Activated gamma-delta T cell treated with anti-CD3 and anti-CD28 coated beads, Interleukin-2, amount 50 U/mL, for 16 hours (primary cell): ENCODE data around the gene RARB.

Source experiments
- DNase-seq: peaks from one replicate; pipeline ENCODE4 v3.0.0-alpha.2; 2020; ENCODE audit warnings: low read depth

RARB gene

DNA sequence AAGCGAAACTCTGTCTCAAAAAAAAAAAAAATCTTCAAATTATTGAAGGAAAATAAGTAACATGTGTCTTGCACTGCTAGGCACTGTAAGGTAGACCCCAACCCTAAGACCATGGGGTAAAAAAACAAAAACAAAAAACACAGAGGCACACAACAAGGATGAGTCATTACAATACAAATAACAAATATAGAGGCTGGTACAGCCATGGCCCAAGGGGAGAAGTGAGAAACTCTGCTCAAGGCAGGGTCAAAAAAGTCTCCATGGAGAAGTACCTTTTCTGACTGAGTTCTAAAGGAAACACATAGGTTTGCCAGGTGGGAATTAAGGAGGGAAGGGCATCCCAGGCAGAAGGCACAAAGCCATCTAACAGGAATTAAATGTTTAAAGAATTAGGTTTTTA, 182.1 kb downstream of the RARB start:
- no peak for DNase-seq

DNA sequence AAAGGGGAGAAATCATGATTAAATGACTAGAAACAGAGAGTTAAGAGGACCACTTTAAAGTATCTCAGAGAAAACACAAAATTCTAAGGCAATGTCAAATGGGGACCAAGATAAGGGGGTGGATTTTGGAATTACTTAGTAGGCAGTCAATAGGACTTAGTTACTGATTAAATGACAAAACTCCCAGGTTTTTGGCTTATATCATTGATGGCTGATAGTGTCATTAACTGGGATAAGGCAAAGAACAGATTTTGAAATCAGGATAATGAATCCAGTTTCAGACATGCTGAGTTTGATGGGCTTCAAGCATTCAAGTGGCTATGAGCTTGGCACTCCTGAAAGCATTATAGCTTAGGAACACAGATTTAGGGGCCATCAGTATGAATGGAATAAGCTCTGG, 182.7 kb downstream of the RARB start:
- no peak for DNase-seq

DNA sequence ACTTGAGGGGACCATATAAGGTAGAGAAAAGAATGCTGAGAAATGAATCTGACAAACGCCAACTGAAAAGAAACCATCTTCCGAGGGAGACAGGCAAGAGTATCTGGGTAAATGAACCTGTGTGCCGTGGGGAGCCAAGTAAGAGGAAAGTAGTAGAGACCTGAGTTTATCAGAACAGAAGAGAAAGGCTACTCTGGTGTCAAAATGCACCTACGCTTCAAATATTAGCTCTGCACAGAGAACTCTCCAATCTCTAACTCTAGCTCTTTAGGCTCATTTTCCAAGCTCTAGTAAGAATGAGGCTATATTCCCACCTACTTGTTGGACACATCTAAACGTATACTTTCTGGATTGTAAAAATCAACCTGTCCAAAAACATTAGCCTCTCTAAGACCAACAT, 183.1 kb downstream of the RARB start:
- DNase-seq: no peak

DNA sequence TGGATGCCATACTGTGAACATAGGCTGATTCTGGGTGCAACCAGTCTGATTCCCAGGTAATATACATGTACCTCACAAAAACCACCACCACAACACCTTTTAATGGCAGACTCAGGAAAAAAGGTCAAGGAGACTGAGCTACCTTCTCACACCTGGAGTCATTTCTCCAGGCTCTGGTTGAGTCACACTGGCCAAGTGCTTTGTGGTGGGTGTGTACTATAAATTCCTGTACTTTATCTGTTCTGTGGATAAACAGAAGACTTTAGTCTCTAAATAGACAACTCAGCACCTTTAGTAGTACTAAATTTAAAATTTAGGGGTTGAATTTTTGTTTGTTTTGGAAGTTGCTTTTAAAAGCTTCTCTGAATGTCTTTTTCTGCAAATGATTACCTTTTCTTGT, 190.0 kb downstream of the RARB start:
- DNase-seq: no peak

DNA sequence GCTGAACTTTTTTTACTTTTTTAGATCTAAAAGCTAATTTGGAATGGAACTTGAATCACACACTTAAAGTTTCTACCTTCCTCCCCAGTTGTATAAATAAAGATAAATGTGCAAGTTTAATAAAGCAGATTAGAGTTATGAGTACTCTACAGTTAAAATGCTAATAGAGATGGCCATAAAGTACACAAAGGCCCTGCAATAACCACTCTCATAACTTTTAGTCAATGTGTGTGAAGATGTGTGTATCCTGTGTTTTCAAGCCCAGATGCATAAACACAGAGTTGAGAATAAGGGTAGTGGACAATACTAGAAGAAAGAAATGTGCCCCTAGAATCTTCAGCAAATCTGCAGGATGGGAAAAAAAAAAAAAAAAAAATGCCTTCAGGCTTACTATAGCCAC, 191.3 kb downstream of the RARB start:
- DNase-seq: no peak

DNA sequence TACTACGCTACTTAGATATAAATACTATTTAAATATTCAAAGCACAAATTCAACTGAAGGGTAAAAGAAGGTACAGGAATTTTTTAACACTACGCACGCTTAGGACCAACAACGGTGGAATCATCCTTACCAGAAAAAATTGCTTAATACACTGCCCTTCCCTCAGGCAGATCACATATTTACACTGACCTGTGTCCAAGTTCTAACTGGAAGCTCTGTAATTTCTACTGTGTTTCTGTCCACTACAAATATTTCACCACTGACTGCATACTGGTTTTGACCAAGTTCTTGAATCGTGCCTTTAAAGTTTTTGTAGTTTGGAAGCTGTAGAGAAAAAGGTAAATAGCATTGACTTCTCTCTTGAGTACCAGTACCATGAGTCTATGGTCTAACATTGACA, 192.4 kb downstream of the RARB start:
- DNase-seq: no peak

DNA sequence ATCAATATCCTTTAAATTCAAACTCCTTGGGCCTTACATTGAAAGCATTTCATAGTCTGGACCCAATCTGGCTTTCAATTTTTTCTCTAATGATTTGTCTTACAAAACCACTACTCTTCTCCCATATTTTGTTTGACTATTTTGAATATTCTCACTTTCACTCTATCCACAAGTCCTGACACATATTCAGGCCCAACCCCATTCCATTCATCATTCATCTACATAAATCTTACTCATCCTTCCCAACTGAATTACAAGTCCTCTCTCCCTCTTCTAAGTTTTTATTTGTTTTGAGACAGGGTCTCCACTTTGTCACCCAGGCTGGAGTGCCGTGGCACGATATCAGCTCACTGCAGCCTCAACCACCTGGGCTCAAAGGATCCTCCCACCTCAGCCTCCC, 193.0 kb downstream of the RARB start:
- no peak for DNase-seq

DNA sequence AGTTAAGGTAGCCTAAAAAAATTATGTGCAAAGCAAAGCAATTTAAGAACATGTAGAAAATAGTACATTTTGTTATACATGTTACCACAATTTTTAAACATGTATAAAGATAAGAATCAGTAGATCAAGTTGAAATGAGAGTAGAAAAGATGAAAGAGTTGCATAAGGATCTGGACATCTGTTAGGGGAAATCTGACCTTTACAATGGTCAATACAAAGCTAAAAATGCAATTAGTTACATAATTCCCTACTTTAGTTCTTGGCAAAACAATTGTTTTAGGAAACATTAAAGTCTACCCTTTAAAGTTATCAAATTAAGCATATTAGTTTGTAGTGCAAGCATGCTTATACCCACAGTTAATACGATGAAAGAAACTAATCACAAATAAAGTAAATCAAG, 203.9 kb downstream of the RARB start:
- DNase-seq: no peak

DNA sequence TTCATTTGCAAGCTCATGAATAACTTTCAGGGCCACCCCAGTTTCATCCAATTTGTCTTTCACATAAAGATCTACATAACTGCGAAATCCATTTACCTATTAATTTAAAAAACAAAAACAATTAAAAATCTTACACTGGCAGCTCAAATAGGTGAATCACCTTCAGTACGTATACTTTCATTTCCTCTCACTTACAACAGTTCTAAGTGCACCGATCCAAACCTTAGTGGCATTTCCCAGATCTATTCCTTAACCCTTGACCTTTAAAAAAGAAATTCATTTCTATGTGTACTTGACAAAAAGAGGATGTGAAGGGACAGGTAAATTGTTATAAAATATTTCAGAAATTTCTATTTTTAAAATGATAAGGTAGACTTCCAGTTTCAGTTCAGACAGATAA, 205.9 kb downstream of the RARB start:
- DNase-seq: no peak

DNA sequence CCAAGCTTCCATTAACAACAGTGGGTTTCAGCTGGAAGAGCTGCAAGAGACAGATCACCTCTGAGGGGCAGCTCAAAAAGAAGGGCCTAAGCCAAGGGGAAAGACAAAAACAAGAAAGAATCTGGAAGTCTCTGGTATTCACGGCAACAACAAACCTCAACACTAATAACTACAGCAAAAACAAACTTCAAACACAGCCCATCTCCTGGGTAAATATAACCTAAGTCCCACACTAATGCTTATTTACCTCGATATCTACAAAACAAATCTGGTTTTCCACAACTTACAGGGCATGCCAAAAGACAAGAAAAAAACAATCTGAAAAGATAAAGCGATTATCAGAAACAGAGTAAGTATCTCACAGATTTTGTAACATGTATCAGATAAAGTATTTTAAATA, 207.0 kb downstream of the RARB start:
- DNase-seq: no peak
